OCI-LY1 (cell line): ENCODE results near the gene GALNT8.

Experiments used
- H2AFZ ChIP-seq: fragments of 200-600 bp; sonication (generic), shearing (Covaris generic); 2 replicates; pipeline ENCODE4 v1.6.0; 2014; ENCODE audit warnings: antibody characterized with exemption, mild to moderate bottlenecking, low read length
- H3F3A ChIP-seq: fragments of 200-600 bp; sonication (generic), shearing (Covaris generic); 2 replicates; pipeline ENCODE4 v1.6.0; 2014; ENCODE audit warnings: mild to moderate bottlenecking, antibody characterized with exemption, low read length, moderate library complexity; ENCODE audit not compliant: insufficient read depth
- H3K27ac ChIP-seq: fragments of 200-600 bp; sonication (generic); 2 replicates; pipeline ENCODE4 v1.5.1; 2014; ENCODE audit warnings: low read length, mixed run types, mild to moderate bottlenecking, low read depth; ENCODE audit not compliant: poor library complexity, severe bottlenecking
- H3K27me3 ChIP-seq: fragments of 200-600 bp; sonication (generic); 2 replicates; pipeline ENCODE4 v1.6.0; 2014; ENCODE audit warnings: antibody characterized with exemption, mild to moderate bottlenecking, low read length, moderate library complexity; ENCODE audit not compliant: insufficient read depth
- H3K36me3 ChIP-seq: fragments of 200-600 bp; sonication (generic); 2 replicates; pipeline ENCODE4 v1.6.1; 2014; ENCODE audit warnings: mild to moderate bottlenecking, antibody characterized with exemption, low read length, moderate library complexity, mixed read lengths; ENCODE audit not compliant: insufficient read depth
- H3K4me1 ChIP-seq: fragments of 200-600 bp; sonication (generic); 2 replicates; pipeline ENCODE4 v1.5.1; 2014; ENCODE audit warnings: mild to moderate bottlenecking, low read length, moderate library complexity; ENCODE audit not compliant: insufficient read depth, severe bottlenecking
- H3K4me2 ChIP-seq: fragments of 200-600 bp; sonication (generic), shearing (Covaris generic); 2 replicates; pipeline ENCODE4 v1.6.1; 2014; ENCODE audit warnings: low read length
- H3K4me3 ChIP-seq: fragments of 200-600 bp; sonication (generic); 2 replicates; pipeline ENCODE4 v1.5.1; 2014; ENCODE audit warnings: low read length, low read depth, mild to moderate bottlenecking, mixed read lengths; ENCODE audit not compliant: poor library complexity, severe bottlenecking
- H3K79me2 ChIP-seq: fragments of 200-600 bp; shearing (Covaris generic); 2 replicates; pipeline ENCODE4 v1.6.1; 2016; ENCODE audit warnings: mixed run types, low read length, mixed read lengths; ENCODE audit not compliant: insufficient read depth
- H3K9ac ChIP-seq: fragments of 200-600 bp; sonication (generic), shearing (Covaris generic); 2 replicates; pipeline ENCODE4 v1.6.1; 2014; ENCODE audit warnings: mild to moderate bottlenecking, low read length, mixed read lengths
- H3K9me2 ChIP-seq: fragments of 200-600 bp; sonication (generic), shearing (Covaris generic); 2 replicates; pipeline ENCODE4 v1.6.1; 2014; ENCODE audit warnings: low read depth, mild to moderate bottlenecking, low read length, mixed read lengths
- H3K9me3 ChIP-seq: fragments of 200-600 bp; shearing (Covaris generic); 2 replicates; pipeline ENCODE4 v1.6.1; 2014; ENCODE audit warnings: low read length, mixed read lengths
- H4K20me1 ChIP-seq: fragments of 200-600 bp; sonication (generic), shearing (Covaris generic); 2 replicates; pipeline ENCODE4 v1.6.0; 2016; ENCODE audit warnings: mild to moderate bottlenecking, low read length; ENCODE audit not compliant: insufficient read depth
- CTCF ChIP-seq: fragments of 200-600 bp; sonication (generic), shearing (Covaris generic); IDR thresholded peaks from 2 replicates; pipeline ENCODE4 v1.5.1; 2017; ENCODE audit warnings: mild to moderate bottlenecking, antibody characterized with exemption, low read length, moderate library complexity, mixed read lengths
- EZH2 ChIP-seq: fragments of 200-600 bp; sonication (generic), shearing (Covaris generic); IDR thresholded peaks from 2 replicates; pipeline ENCODE4 v1.8.0; 2017; ENCODE audit warnings: borderline replicate concordance, mixed run types, mild to moderate bottlenecking, antibody characterized with exemption, low read length, moderate library complexity, mixed read lengths

GALNT8 gene

GRCh38 chr12:4789776-4790175, 69.6 kb downstream of the GALNT8 start:
- H3K9me3 ChIP-seq = no peaks in the 10 kb centered on the region
- H3K4me2 ChIP-seq = no peak overlapping the region
- no peaks in the 10 kb centered on the region for H4K20me1 ChIP-seq
- no peak overlapping the region for H2AFZ ChIP-seq
- no peak overlapping the region for H3K27ac ChIP-seq
- peaks cover 3% of the 10 kb centered on the region; the same call in 1 of the 2 replicates for H3K27me3 ChIP-seq
- no peak overlapping the region for H3K9ac ChIP-seq
- H3K4me3 ChIP-seq = no peak overlapping the region
- H3K9me2 ChIP-seq = no peaks in the 10 kb centered on the region
- H3K36me3 ChIP-seq = no peaks in the 10 kb centered on the region
- no peaks in the 10 kb centered on the region for H3F3A ChIP-seq
- no peaks in the 10 kb centered on the region for H3K4me1 ChIP-seq
- TF ChIP-seq CTCF = no peak
- no peak for TF ChIP-seq EZH2
- H3K79me2 ChIP-seq = no peaks in the 10 kb centered on the region

DNA sequence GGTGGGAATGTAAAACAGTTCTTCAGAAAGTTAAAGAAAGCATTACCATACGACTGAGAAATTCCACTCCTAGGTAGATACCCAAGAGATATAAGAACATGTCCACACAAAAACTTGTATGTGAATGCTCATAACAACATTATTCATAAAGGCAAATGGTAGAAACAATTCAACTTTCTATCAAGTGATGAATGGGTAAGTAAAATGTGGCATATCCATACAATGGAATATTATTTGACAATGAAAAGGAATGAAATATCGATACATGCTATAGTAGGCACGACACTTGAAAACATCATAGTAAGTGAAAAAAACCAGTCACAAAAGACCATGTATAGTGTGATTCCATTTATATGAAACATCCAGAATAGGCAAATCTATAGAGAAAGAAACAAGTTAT, 71.3 kb downstream of the GALNT8 start:
- no peak overlapping the region for H3K4me2 ChIP-seq
- no peak overlapping the region for H3K27ac ChIP-seq
- no peaks in the 10 kb centered on the region for H3K36me3 ChIP-seq
- no peaks in the 10 kb centered on the region for H3F3A ChIP-seq
- H2AFZ ChIP-seq = no peak overlapping the region
- no peak overlapping the region for H3K4me3 ChIP-seq
- peaks cover 3% of the 10 kb centered on the region; the same call in 1 of the 2 replicates for H3K27me3 ChIP-seq
- no peaks in the 10 kb centered on the region for H3K4me1 ChIP-seq
- H3K9me3 ChIP-seq = no peaks in the 10 kb centered on the region
- H3K9me2 ChIP-seq = no peaks in the 10 kb centered on the region
- H4K20me1 ChIP-seq = no peaks in the 10 kb centered on the region
- no peak overlapping the region for H3K9ac ChIP-seq
- H3K79me2 ChIP-seq = no peaks in the 10 kb centered on the region
- TF ChIP-seq CTCF = no peak
- no peak for TF ChIP-seq EZH2

GRCh38 chr12:4794491-4794890, 74.3 kb downstream of the GALNT8 start:
- no peak overlapping the region for H3K27ac ChIP-seq
- no peaks in the 10 kb centered on the region for H3K36me3 ChIP-seq
- no peaks in the 10 kb centered on the region for H3F3A ChIP-seq
- H3K9me3 ChIP-seq = no peaks in the 10 kb centered on the region
- H3K27me3 ChIP-seq = peaks cover 3% of the 10 kb centered on the region; the same call in 1 of the 2 replicates
- H3K4me2 ChIP-seq = no peak overlapping the region
- no peaks in the 10 kb centered on the region for H4K20me1 ChIP-seq
- H3K4me1 ChIP-seq = no peaks in the 10 kb centered on the region
- H3K4me3 ChIP-seq = no peak overlapping the region
- H2AFZ ChIP-seq = no peak overlapping the region
- TF ChIP-seq EZH2 (no peak), CTCF (no peak)
- H3K9ac ChIP-seq = no peak overlapping the region
- no peaks in the 10 kb centered on the region for H3K9me2 ChIP-seq
- H3K79me2 ChIP-seq = no peaks in the 10 kb centered on the region
